HCT116 (cell line): ENCODE results near the gene KCNB1.

ENCODE experiments used
- POLR2AphosphoS5 ChIP-seq: IDR thresholded peaks from 2 replicates; pipeline ENCODE4 v1.6.1; 2011; ENCODE audit warnings: mild to moderate bottlenecking, low read depth, low read length, moderate library complexity
- RAD21 ChIP-seq: IDR thresholded peaks from 2 replicates; pipeline ENCODE4 v1.6.1; 2012; ENCODE audit warnings: low read depth, mild to moderate bottlenecking
- TF ChIP-seq, protein P1 (sequence below): IDR thresholded peaks from 2 replicates; pipeline ENCODE4 v1.6.1; 2012
- TF ChIP-seq, protein P2 (sequence below), 3 experiments: fragments of 200-600 bp in 1 of 3; sonication (generic) in 1 of 3; IDR thresholded peaks in 2 of 3; conservative IDR thresholded peaks in 1 of 3; 2 replicates each; pipeline ENCODE4 v1.5.1; 2012 to 2017; ENCODE audit warnings: low read depth in 2 of 3, low read length in 2 of 3, antibody characterized with exemption in 1 of 3, borderline replicate concordance in 1 of 3, control low read depth in 1 of 3, mild to moderate bottlenecking in 1 of 3, mixed read lengths in 1 of 3, mixed run types in 1 of 3, moderate library complexity in 1 of 3; ENCODE audit not compliant: insufficient read depth in 1 of 3

DNA sequence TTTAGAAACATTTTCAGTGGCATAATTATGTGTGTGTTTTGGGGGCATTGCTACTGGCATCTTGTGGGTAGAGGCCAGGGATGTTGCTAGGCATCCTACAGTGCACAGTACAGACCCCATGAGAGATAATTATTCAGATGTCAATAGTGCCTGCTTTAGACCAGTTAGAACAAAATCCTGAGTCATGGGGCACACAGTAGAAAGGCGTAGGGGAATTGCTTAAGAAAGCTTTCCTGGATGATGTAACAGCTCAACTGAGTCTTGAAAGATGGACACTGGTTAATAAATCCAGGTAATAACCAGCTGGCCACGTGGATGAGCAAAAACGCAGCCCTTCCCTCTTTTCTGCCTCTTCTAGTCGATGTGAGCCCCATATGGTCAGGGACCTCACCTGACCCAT is 51.1 kb downstream of the KCNB1 start:
- TF ChIP-seq, protein P1, sequence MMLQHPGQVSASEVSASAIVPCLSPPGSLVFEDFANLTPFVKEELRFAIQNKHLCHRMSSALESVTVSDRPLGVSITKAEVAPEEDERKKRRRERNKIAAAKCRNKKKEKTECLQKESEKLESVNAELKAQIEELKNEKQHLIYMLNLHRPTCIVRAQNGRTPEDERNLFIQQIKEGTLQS = no peak
- TF ChIP-seq POLR2AphosphoS5 (no peak), RAD21 (no peak)
- TF ChIP-seq, protein P2, sequence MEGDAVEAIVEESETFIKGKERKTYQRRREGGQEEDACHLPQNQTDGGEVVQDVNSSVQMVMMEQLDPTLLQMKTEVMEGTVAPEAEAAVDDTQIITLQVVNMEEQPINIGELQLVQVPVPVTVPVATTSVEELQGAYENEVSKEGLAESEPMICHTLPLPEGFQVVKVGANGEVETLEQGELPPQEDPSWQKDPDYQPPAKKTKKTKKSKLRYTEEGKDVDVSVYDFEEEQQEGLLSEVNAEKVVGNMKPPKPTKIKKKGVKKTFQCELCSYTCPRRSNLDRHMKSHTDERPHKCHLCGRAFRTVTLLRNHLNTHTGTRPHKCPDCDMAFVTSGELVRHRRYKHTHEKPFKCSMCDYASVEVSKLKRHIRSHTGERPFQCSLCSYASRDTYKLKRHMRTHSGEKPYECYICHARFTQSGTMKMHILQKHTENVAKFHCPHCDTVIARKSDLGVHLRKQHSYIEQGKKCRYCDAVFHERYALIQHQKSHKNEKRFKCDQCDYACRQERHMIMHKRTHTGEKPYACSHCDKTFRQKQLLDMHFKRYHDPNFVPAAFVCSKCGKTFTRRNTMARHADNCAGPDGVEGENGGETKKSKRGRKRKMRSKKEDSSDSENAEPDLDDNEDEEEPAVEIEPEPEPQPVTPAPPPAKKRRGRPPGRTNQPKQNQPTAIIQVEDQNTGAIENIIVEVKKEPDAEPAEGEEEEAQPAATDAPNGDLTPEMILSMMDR (IDR thresholded peaks at IDR 0.05 in 2 of 3, conservative IDR thresholded peaks at IDR 0.05 in 1 of 3; ENCODE audit: borderline replicate concordance in 1 of 3, insufficient read depth in 1 of 3, low read depth in 2 of 3, low read length in 2 of 3) = no peak
